Activated effector memory CD4-positive, alpha-beta T cell treated with Interleukin-2 at 50 U/mL for 16 hours (primary cell): ENCODE results near the gene SCAPER.
"Not testable (repeated sequence)": the region's sequence is repeated elsewhere in the genome, so short reads cannot be mapped to it uniquely, and the experiment has no call there.

Experiments used
- DNase-seq: peaks from one replicate; pipeline ENCODE4 v3.0.0-alpha.2; 2020

The SCAPER gene

DNA sequence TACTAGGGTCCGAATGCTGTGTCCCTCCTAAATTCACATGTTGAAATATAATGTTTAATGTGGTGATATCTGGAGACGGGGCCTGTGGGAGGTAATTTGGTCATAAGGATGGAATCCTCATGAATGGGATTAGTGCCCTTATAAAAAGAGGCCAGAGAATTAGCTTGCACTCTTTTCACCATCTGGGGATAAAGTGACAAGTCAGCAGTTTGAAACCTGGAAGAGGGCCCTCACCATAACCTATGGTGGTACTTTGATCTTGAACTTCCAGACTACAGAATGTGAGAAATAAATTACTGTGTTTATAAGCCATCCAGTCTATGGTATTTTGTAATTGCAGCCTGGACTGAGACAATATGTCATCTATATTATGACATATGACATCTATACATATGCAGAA lies 436.4 kb downstream of the SCAPER start:
- DNase-seq = no peak

DNA sequence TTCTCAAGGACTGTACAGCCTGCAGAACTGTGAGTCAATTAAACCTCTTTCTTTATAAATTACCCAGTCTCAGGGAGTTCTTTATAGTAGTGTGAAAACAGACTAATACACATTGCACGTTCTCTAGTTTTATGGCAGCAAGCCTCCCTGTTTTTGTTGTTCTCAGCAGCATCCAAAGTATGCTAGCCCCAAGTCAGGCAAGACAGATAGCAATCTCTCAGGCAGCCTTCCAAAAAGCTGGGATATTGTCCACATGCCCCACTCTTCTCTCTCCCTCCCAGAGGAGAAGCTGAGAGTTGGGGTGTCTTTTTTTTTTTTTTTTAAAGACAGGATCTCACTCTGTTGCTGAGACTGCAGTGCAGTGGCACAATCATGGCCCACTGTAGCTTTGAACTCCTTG lies 438.0 kb downstream of the SCAPER start:
- no peak for DNase-seq

DNA sequence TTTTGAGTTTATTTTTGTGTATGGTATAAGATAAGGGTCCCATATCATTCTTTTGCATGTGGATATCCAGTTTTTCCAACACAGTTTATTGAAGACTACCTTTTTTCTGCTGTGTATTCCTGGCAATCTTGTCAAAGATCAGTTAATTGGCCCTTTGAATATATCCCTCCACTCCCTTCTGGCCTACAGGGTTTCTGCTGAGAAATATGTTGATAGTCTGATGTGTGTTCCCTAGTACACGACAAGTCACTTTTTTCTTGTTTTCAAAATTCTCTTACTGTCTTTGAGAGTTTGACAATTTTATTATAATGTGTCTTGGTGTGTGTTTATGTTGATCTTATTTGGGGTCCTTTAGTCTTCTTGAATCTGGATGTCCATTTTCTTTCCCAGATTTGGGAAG lies 439.4 kb downstream of the SCAPER start:
- no peak for DNase-seq

DNA sequence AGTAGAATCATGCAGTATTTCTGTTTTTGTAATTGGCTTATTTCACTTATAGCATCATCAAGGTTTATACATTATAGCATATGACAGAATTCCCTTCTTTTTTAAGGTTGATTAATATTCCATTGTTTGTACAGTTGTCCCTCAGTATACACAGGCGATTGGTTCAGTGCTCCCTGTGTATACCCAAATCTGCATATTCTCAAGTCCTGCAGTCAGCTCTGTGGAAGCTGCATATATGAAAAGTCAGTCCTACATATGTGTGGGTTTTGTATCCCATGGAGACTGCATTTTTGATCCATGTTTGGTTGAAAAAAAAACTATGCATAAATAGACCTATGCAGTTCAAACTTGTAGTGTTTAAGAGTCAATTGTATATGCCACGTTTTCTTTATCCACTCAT lies 440.9 kb downstream of the SCAPER start:
- DNase-seq = no peak

DNA sequence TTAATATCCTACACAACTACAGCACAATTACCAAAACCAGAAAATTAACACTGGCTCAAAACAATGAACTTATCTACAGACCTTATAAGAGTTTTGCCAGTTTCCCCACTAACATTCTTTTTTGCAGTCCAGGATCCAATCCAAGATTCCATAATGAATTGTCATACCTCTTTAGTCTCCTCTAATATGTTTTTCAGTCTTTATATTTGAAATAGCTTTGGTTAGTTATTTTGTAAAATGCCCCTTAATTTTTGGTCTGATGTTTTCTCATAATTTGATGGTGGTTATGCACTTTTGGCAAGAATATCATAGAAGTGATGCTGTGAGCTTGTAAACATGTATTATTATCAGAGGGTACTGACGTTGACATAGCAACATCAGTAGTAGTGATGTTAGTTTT lies 444.3 kb downstream of the SCAPER start:
- DNase-seq = no peak

DNA sequence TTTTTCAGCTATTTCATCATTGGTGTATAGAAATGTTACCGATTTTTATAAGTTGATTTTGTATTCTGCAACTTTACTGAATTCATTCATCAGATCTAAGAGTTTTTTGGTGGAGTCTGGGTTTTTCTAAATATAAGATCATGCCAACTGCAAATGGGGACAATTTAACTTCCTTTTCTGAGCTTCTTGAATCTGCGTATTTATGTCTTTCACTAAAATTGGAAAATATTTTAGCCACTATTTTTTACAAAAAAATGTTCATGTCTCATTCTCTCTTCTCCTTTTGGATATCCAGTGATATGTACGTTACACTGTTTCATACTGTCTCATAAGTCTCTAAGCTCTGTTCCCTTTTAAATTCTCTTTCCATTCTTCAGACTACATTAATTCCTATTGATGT lies 444.8 kb downstream of the SCAPER start:
- DNase-seq = no peak

DNA sequence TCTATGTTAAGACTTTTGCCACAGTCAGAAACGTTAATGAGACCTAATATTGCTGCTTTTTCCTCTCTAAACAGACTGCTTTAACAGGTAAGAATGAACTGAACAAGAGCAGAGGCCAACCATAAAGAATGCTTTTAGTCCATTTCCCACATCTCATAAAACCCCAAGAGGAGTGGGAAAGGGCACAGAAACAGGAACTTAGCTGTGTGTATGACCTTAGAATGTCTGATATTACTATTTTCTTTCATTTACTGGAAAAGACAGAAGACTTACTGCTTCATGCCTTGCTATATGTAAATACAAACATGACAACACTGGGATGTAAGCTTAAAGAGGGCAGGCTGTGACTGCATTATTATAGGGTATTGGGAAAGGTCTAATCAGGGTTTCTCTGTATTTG lies 453.6 kb downstream of the SCAPER start:
- no peak for DNase-seq

DNA sequence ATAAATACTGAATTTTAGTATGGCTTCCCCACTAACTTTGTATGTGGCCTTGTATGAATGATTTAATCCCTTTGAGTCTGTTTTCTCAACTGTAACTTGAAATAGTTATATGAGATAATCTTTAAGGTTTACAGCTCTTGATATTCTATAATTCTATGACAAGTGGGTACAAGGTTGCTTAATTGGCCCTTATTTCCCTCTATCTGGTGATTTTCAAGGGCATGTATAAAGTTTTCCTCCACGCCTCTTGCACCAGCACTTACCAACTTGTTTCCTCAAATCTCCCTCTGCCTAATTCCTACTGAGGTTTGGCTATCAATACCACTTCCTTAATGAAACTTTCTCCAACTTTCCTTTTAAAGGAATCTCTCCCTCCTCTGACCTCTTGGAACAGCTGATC lies 455.7 kb downstream of the SCAPER start:
- DNase-seq = no peak

DNA sequence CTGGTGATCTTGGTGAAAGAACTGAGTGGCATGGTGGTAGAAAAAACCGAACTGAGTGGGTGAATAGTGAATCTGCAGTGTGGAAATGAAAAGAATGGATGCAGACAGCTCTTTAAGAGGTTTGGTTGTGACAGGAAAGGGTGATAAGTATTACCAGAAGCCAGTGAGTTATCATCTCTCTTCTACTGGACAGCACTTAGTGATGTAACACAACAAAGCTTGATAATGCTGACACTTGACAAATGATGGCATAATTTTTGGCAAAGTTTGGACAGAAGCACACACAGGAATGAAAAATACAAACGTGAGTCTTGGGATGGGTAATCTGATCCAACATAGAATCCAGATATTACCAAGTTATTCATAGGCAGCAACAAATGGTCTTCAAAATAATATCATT lies 456.4 kb downstream of the SCAPER start:
- DNase-seq = no peak

DNA sequence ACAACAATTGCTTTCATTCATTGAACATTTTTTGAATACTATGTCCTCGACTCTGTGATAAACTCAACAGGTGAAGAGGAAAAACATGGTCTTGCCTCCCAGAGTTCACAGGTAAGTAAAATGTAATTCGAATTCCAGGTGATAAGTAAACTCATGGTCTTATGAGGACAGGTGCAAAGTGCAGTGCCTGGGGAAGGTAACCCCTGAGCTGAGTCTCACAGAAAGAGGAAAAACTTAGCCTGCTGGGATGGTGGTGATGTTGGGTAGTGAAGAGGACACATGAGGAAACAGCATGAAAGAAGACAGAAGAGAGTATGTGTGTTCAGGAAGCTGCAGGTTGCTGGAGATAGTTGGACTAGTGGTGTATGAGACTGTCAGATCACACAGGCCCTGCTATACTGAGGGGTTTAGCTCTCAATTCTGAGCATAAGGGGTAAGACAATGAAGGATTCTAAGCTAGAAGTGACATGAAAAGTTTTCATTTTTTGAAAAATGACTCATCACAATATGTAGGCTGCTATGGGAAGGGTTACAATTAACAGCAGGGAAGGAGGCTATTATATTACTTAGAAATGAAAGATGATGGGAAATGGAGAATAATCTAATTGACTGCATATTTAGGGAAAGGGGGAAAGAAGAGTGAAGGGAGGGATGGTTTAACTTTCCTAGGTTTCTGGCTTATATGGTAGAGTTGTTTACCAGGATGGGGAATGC lies 457.3 kb downstream of the SCAPER start:
- no peak for DNase-seq

DNA sequence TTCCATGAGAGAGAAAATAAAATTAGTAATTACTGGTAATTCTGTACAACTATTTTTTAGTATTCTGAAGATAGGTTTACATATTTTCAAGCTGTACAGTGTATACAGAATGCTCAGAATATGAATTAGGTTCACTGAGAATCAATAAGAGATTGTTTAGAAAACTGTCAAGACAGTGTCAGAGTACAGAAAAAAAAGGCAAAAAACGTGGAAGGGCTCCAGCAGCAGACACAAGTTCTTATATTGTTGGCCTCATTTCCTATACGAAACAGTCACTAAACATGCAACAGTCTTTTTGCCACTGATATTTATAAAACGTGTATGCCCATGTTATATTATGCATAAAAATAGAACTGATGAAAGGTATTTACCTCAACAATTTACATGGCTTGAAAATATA lies 464.7 kb downstream of the SCAPER start:
- no peak for DNase-seq

DNA sequence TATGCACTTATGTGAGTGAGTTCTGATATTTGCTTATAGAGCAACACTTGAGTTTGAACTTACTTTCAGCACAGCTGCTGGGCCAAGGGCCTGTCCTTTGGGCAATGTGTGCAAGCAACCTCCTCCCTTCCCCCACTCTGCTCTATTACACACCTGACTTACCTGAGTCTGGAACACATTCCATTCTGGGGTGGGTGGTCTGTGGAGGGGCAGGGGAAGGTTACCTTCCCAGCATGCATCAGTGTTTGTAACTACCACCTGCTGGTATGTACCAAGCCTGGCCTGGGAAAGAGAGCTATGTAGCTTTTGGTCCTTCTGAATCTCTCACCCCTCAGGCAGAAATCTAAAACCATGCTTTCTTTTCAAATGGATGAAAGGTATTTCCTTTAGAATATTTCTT lies 465.6 kb downstream of the SCAPER start:
- no peak for DNase-seq

DNA sequence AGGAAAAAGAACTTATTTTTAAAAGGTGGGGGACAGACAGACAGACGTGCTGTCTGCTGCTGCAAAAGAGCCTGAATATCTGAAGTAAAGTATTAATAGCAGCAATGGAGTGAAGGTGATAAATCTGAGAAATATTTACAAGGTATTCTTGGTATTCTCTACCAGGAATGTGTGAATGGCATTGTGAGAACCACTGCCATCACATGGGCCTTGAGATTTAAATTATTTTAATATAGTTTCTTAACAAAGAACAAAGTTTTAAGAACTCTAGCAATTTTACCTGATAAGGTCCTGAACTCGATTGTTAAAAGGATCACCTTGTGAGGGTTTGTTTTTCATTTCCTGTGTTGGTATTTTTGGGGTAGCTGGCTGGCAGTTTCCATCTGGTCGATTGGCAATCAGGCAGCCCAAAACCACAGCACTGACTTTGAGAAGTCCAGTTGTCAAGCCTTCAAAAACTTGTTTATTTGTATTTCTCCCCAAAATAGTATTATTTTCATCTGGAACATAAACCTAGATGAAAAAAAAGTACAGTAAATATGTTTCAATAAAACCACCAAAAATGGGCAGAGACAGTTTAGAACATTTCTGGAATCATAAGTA lies 471.2 kb downstream of the SCAPER start:
- DNase-seq = no peak

DNA sequence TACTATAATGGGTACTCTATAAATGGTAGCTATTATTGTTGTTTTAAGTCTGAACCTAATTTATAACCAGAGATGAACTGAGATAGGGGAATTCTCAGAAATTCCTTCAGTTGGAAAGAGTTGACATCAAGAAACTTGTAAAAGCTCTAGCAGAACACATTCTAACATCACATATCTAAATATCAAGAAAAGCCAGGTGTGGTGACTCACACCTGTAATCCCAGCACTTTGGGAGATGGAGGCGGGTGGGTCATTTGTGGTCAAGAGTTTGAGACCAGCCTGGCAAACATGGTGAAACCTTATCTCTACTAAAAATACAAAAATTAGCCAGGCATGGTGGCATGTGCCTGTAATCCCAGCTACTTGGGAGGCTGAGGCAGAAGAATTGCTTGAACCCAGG lies 472.1 kb downstream of the SCAPER start:
- not testable (repeated sequence) for DNase-seq

DNA sequence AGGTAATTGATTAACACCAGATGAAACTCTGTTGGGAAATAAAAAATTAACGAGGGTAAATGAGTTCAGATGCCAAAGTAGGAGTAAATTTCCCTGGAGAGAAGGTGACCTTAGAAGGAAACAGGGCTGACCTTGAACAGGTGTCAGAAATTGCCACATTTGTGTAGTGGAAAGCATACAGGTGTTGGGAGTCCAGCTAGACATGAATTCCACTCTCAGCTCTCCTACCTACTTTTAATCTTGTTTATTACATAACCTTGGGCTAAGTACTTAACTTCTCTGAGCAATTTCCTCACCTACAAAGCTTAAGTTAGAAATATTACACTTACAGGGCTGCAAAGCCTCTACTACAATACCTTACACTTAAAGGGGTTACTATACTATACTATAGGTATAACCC lies 472.5 kb downstream of the SCAPER start:
- DNase-seq = no peak

DNA sequence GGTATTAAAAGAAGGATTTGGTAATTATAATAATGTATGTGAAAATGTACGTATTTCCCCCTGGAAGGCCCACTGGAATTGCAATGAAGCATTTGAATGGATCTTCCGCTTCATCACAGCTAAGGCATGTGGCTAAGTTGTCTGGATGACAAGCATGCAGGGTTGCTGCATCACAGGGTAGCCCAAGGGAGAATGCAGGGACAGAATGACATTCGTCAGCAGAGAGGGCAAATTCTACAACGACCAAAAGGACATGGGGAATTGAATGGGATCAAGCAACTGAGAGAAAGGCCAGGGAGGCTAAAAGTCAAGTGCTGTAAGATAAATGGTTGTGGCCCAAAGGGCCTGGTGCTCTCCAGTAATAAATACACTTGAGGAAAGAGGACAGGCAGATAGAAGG lies 473.2 kb downstream of the SCAPER start:
- DNase-seq = no peak

DNA sequence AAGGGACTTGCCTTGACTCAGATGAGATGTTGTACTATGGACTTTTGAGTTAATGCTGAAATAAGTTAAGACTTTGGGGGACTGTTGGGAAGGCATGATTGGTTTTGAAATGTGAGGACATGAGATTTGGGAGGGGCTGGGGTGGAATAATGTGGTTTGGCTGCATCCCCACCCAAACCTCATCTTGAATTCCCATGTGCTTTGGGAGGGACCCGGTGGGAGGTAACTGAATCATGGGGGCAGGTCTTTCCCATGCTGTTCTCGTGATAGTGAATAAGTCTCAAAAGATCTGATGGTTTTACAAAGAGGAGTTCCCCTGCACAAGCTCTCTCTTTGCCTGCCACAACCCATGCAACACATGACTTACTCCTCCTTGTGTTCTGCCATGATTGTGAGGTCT lies 474.4 kb downstream of the SCAPER start:
- DNase-seq = not testable (repeated sequence)

DNA sequence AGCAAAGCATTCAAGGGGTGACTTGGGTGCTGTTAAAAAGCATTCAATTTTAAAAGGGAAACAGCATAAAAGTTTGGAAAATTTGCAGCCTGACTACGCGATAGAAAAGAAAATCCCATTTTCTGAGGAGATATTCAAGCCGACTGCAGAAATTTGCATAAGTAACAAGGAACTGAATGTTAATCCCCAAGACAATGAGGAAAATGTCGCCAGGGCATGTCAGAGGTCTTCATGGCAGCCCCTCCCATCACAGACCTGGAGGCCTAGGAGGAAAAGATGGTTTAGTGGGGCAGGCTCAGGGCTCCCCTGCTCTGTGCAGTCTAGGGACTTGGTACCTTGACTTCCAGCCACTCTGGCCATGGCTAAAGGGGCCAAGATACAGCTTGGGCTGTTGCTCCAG lies 475.5 kb downstream of the SCAPER start:
- DNase-seq = no peak

DNA sequence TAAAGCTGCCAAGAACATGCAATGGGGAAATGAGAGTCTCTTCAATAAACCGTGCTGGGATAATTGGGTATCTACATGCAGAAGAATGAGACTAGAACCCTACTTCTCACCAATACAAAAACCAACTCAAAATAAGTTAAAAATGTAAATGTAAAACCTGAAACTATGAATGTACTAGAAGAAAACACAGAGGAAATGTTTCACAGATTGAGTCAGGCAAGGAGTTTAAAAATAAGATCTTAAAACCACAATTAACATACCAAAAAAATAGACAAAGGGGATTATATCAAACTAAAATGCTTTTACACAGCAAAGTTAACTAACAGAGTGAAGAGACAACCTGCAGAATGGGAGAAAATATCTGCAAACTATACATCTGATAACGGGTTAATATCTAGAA lies 478.2 kb downstream of the SCAPER start:
- no peak for DNase-seq

DNA sequence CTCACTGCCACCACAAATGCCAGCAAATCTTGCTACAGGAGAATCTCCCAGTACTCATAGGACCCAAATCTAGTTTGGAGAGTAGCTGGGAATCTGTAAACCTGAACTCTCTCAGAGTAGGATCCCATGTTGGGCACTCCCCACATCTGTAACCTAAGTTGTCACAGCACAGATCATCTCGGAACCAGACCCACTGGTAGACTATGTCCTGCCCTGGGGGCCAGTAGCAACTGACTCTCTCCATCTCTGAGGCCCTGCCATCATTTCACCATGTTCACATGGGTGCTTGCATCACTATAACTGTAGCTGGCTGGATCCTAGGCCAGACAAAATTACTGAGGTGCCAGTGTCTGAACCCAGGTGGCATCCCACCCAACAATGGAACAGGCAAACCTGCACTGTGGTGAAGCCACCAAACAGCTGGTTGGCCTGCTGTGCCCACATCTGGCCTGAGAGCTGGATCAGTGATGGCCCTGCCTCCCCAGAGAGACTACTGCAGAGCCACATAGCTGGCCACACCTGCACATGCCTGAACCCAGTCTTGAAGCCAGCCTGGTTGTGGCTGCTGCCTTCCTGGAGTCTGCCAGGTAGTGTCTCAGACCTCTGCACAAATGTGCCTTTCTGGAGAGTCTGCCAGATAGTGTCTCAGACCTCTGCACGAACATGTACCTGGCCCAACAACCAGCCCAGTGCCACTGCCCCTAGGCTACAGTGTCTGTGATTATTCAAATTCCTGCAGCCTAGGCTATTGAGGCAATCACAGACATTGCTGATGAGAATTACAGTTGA lies 486.6 kb downstream of the SCAPER start:
- DNase-seq = no peak

DNA sequence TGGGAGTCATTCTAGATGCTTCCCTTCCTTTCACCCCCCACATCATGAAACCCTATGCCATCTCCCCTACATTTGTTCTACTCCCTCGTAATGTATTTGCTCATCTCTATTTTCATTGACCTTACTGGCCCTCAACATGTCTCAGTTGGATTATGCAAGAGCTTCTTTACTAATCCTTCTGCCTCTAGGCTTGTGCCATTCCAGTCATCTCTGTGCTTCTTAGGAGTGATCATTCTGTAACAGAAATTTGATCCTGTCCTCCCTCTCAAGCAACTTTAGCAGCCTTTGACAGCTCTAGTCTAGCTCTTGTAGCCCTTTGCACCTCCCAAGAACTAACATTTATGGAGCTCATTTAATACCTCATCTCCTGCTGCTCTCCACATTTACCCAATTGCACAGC lies 503.9 kb downstream of the SCAPER start:
- DNase-seq = no peak

DNA sequence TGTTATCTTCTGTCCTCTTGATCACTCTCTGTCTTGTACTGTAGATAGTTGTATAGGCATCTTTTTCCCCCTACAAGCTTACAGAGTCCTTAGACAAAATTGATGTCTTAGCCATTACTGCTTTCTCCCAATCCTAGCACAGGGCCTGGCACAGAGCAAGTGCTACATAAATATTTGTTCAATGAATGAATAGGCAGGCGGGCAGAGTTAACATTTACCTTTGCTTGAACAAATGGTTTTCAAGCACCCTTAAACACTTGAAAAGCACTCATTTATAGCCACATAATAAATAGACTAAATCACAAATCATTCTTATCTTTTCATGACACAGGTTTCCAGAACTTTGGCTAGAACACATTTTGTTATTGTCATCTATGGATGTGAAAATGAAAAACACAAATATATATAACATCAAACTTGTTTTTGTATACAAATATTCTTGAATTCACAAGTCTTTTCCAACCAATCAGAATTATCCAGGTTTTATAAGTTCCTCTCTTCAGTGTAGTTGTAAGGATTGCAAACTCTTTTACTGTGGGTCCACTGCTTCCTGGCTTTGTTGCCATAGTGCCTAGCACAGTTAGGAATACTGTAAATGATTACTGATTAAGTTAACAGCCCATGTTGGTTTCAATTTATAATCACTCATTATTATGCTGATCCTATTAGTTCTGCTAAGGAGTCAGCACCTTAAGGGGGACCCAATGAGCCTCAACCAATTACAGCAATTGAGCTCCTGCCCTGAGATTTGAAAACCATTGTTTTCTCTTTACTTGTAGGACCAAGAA lies 506.6 kb downstream of the SCAPER start:
- DNase-seq = no peak

DNA sequence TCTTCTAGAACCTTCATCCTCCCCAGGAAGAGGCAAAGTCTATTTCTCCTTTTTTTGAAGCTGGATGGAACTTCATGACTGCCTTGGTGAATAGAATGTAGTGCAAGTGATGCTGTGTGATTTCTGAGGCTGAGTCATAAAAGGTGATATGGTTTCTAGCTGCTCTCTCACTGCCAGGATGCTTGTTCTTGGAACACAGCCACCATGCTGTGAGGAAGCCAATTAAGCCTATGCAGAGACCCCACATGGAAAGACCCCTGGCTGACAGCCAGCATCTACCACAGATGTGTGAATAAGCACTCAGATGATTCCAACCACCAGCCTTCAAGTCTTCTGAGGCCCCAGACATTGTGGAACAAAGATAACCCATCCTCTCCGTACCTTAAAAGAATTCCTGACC lies 511.5 kb downstream of the SCAPER start:
- no peak for DNase-seq

DNA sequence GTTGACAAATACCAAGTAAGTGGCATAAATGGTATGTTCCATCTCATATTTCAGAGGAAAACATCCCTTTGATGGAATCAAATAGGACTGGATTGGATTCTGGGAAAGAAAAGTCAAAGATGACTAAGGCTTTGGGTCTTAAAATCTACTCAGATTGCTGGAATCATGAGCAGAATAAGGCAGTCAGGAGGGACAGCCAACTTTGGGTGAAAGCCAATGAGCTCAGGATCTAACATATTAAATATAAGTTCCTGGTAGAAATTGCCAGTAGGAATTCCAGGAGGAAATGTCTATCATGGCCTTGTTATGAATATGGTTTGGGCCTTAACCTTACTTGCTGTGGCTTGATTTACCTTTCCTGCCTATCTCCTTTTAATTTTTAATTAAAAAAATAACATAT lies 513.3 kb downstream of the SCAPER start:
- DNase-seq = no peak
